SK-N-SH (cell line): Measurements from ENCODE around the gene ZNF532. TPM values are rescaled to one million over a fixed set of nuclear protein-coding genes. Genes with fewer than 3 reads are reported as not detected.
A peak's percentile ranks its signal among the peaks of the same experiment; 100 is the strongest.

Source experiments
- CTCF ChIA-PET: fragments of 300-600, 350-600 bp; formaldehyde crosslinking; extraction: SDS; loops from one replicate; lab custom pipeline; 2021; lab: Yijun Ruan, JAX
- POLR2A ChIA-PET: fragments of 350-600 bp; sonication (Branson Sonifier 250); formaldehyde crosslinking; extraction: SDS; loops from one replicate; lab custom pipeline; 2020; ENCODE audit warnings: antibody characterized with exemption, inconsistent platforms; lab: Yijun Ruan, JAX
- DNase-seq: peaks from one replicate; pipeline ENCODE4 v3.0.0; 2012
- H2AFZ ChIP-seq: fragments of 200-600 bp; sonication (generic); 2 replicates; pipeline ENCODE4 v1.8.1; 2016; ENCODE audit warnings: antibody characterized with exemption, mild to moderate bottlenecking, low read depth
- H3F3A ChIP-seq: fragments of 200-600 bp; sonication (generic); replicated peaks from 2 replicates; pipeline ENCODE3; 2016; ENCODE audit warnings: antibody characterized with exemption, mild to moderate bottlenecking; ENCODE audit not compliant: insufficient read depth
- H3K27ac ChIP-seq, 2 experiments: fragments of 200-500 bp in 1 of 2; fragments of 200-600 bp in 1 of 2; sonication (Bioruptor generic) in 1 of 2; sonication (generic), shearing (Covaris generic) in 1 of 2; 2 replicates each; pipeline versions ENCODE4 v1.5.1 to v1.6.1; 2014 to 2016; ENCODE audit warnings: low read depth in 2 of 2, inconsistent platforms in 1 of 2, low read length in 1 of 2, mild to moderate bottlenecking in 1 of 2, mixed read lengths in 1 of 2
- H3K27me3 ChIP-seq: fragments of 200-600 bp; sonication (generic), shearing (Covaris generic); 2 replicates; pipeline ENCODE4 v1.6.1; 2016; ENCODE audit warnings: mixed run types; ENCODE audit not compliant: insufficient read depth
- H3K36me3 ChIP-seq, 2 experiments: fragments of 200-500 bp in 1 of 2; fragments of 200-600 bp in 1 of 2; sonication (Bioruptor generic) in 1 of 2; sonication (generic) in 1 of 2; replicated peaks in 1 of 2; 2 replicates each; pipeline versions ENCODE3 to v1.5.1; 2014 to 2016; ENCODE audit warnings: low read length in 1 of 2, mild to moderate bottlenecking in 1 of 2; ENCODE audit not compliant: insufficient read depth in 2 of 2, control insufficient read depth in 1 of 2
- H3K4me1 ChIP-seq, 2 experiments: fragments of 200-500 bp in 1 of 2; fragments of 200-600 bp in 1 of 2; sonication (Bioruptor generic) in 1 of 2; sonication (generic), shearing (Covaris generic) in 1 of 2; 2 replicates each; pipeline versions ENCODE4 v1.5.1 to v1.6.1; 2014 to 2016; ENCODE audit warnings: low read depth in 1 of 2, low read length in 1 of 2, mixed run types in 1 of 2; ENCODE audit not compliant: insufficient read depth in 2 of 2, control insufficient read depth in 1 of 2
- H3K4me2 ChIP-seq: fragments of 200-600 bp; sonication (generic), shearing (Covaris generic); 2 replicates; pipeline ENCODE4 v1.6.1; 2017; ENCODE audit warnings: mixed run types
- H3K4me3 ChIP-seq, 2 experiments: fragments of 200-500 bp in 1 of 2; fragments of 200-600 bp in 1 of 2; sonication (Bioruptor generic) in 1 of 2; sonication (generic), shearing (Covaris generic) in 1 of 2; 2 replicates each; pipeline versions ENCODE4 v1.5.1 to v1.8.1; 2014 to 2016; ENCODE audit warnings: low read depth in 2 of 2, inconsistent platforms in 1 of 2, low read length in 1 of 2, mild to moderate bottlenecking in 1 of 2, mixed read lengths in 1 of 2, moderate library complexity in 1 of 2
- H3K79me2 ChIP-seq: fragments of 200-600 bp; sonication (generic); 2 replicates; pipeline ENCODE4 v1.8.1; 2017; ENCODE audit warnings: mild to moderate bottlenecking; ENCODE audit not compliant: insufficient read depth
- H3K9ac ChIP-seq: fragments of 200-600 bp; sonication (generic); 2 replicates; pipeline ENCODE4 v1.6.1; 2017; ENCODE audit warnings: mixed run types
- H3K9me2 ChIP-seq: fragments of 200-600 bp; sonication (generic); 2 replicates; pipeline ENCODE4 v1.6.1; 2017; ENCODE audit warnings: mixed run types
- H3K9me3 ChIP-seq: fragments of 200-600 bp; sonication (generic); 2 replicates; pipeline ENCODE4 v1.6.1; 2017; ENCODE audit warnings: mixed run types, mild to moderate bottlenecking, moderate library complexity
- H4K20me1 ChIP-seq: fragments of 200-600 bp; sonication (generic); 2 replicates; pipeline ENCODE4 v1.6.1; 2017; ENCODE audit warnings: mild to moderate bottlenecking, mixed run types; ENCODE audit not compliant: insufficient read depth
- CTCF ChIP-seq: fragments of 200-600 bp; sonication (generic); IDR thresholded peaks from 2 replicates; pipeline ENCODE4 v1.6.1; 2017; ENCODE audit warnings: antibody characterized with exemption, mild to moderate bottlenecking, moderate library complexity
- FOSL2 ChIP-seq: IDR thresholded peaks from 2 replicates; pipeline ENCODE4 v1.4.0; 2012; ENCODE audit warnings: low read depth, mild to moderate bottlenecking, moderate library complexity, borderline replicate concordance
- IRF3 ChIP-seq: fragments of 150-350 bp; IDR thresholded peaks from 2 replicates; pipeline ENCODE4 v1.6.1; 2016; ENCODE audit warnings: mild to moderate bottlenecking, low read depth, low read length
- JUND ChIP-seq: IDR thresholded peaks from 2 replicates; pipeline ENCODE4 v1.4.0; 2012
- MAX ChIP-seq: IDR thresholded peaks from 2 replicates; pipeline ENCODE4 v1.4.0; 2012; ENCODE audit warnings: low read depth
- POLR2AphosphoS5 ChIP-seq: IDR thresholded peaks from 2 replicates; pipeline ENCODE4 v1.6.1; 2012; ENCODE audit warnings: low read depth, low read length
- TAF1 ChIP-seq: IDR thresholded peaks from 2 replicates; pipeline ENCODE4 v1.6.1; 2012; ENCODE audit warnings: low read depth, mild to moderate bottlenecking, low read length, moderate library complexity, borderline replicate concordance
- TCF12 ChIP-seq: IDR thresholded peaks from 2 replicates; pipeline ENCODE4 v1.4.0; 2012
- USF1 ChIP-seq: IDR thresholded peaks from 2 replicates; pipeline ENCODE4 v1.4.0; 2012; ENCODE audit warnings: low read depth, borderline replicate concordance
- YY1 ChIP-seq: IDR thresholded peaks from 2 replicates; pipeline ENCODE4 v1.4.0; 2012; ENCODE audit warnings: low read depth, mild to moderate bottlenecking
- ZBTB33 ChIP-seq: IDR thresholded peaks from 2 replicates; pipeline ENCODE4 v1.4.0; 2012; ENCODE audit warnings: low read depth, borderline replicate concordance
- WGBS: methylation state at CpG from one replicate; pipeline ENCODE4 v1.1.6; 2017; ENCODE audit warnings: low lambda C conversion rate; 5-methylcytosine and 5-hydroxymethylcytosine counted together
- polyA plus RNA-seq, 3 experiments: library from polyadenylated mRNA; depleted of rRNA; stranded (reverse); fragments of >200 nt; gene quantifications; 2 replicates each; pipeline ENCODE4 v1.2.3, GENCODE V29; 2012

Gene ZNF532
- polyA plus RNA-seq, 1 of the 3 experiments (the other 2 are of a cell fraction) = 34.7 TPM

- H4K20me1 ChIP-seq = no peaks in the 10 kb centered on the region
- peak overlapping the region; percentile 66 for H3K4me2 ChIP-seq
- H3K4me1 ChIP-seq = peaks cover 42 to 43% of the 10 kb centered on the region in 2 experiments
- H3K36me3 ChIP-seq = peaks cover 23 to 36% of the 10 kb centered on the region in 2 experiments
- H3K9ac ChIP-seq = no peak overlapping the region
- H3K4me3 ChIP-seq = peak overlapping the region in 1 of 2 experiments; percentile 3; a peak in 2 of 4 replicates
- H2AFZ ChIP-seq = no peak overlapping the region
- CTCF ChIA-PET = interaction anchor here (1.0 to 1.9 kb wide), 3 partner anchors 84 to 205 kb away, joined by 4 to 5 read pairs (median 4); no protein-coding TSS in a partner anchor
- H3K79me2 ChIP-seq = peaks cover 60% of the 10 kb centered on the region
- POLR2A ChIA-PET = interaction anchor here (0.8 to 1.8 kb wide), 2 partner anchors 13 kb away, joined by 3 to 5 read pairs; no protein-coding TSS in a partner anchor
- no peak for TF ChIP-seq TAF1
- TF ChIP-seq POLR2AphosphoS5 = no peak
- TF ChIP-seq JUND = no peak
- TF ChIP-seq YY1 = no peak
- TF ChIP-seq IRF3 = no peak
- no peak for TF ChIP-seq TCF12
- no peak for TF ChIP-seq USF1
- TF ChIP-seq MAX = no peak
- TF ChIP-seq ZBTB33 = no peak
- TF ChIP-seq CTCF = no peak
- no peak for TF ChIP-seq FOSL2
- peaks cover 11% of the 10 kb centered on the region for H3F3A ChIP-seq
- WGBS = 85% methylated on average over 8 of the region's 8 CpGs
- no peaks in the 10 kb centered on the region for H3K27me3 ChIP-seq
- DNase-seq = no peak
- H3K9me2 ChIP-seq = no peaks in the 10 kb centered on the region
- H3K9me3 ChIP-seq = no peaks in the 10 kb centered on the region
- H3K27ac ChIP-seq = peak overlapping the region; percentile 32 to 89; a peak in 3 of 4 replicates
Measured at GRCh38 chr18:58865701-58866065, 1.0 kb downstream of the ZNF532 start.
